H1 (cell line): ENCODE data around the gene SLC26A9. TPM values are rescaled to one million over a fixed set of nuclear protein-coding genes. Genes with fewer than 3 reads are reported as not detected.

Experiments used
- CTCF ChIA-PET: fragments of 300-600 bp; sonication (Branson Sonifier 250); formaldehyde crosslinking; loops from one replicate; lab custom pipeline; 2021; ENCODE audit not compliant: partially characterized antibody; lab: Charles Lee
- POLR2A ChIA-PET: fragments of 300-600 bp; sonication (Branson Sonifier 250); formaldehyde crosslinking; loops from one replicate; lab custom pipeline; 2021; ENCODE audit warnings: inconsistent platforms; ENCODE audit not compliant: partially characterized antibody; lab: Charles Lee
- DNase-seq, 2 experiments: peaks; one replicate each; pipeline versions ENCODE4 v3.0.0 to v3.0.0-alpha.2; 2010 to 2022; ENCODE audit warnings: low spot score in 2 of 2, low read depth in 1 of 2, mixed read lengths in 1 of 2
- FAIRE-seq: peaks from 2 replicates; lab custom pipeline; 2011; peaks lifted over from hg19 to GRCh38; lab: Jason Lieb, UNC
- H2AFZ ChIP-seq: 2 replicates; pipeline ENCODE4 v1.8.1; 2012; ENCODE audit warnings: low read length, inconsistent platforms
- H2AK5ac ChIP-seq: 2 replicates; pipeline ENCODE4 v1.6.1; 2013; ENCODE audit warnings: low read depth, low read length
- H2BK120ac ChIP-seq: replicated peaks from 2 replicates; pipeline ENCODE3; 2013; ENCODE audit warnings: low read depth, low read length, inconsistent platforms
- H2BK12ac ChIP-seq: 2 replicates; pipeline ENCODE4 v1.6.1; 2013; ENCODE audit warnings: low read depth, low read length
- H2BK15ac ChIP-seq: 2 replicates; pipeline ENCODE4 v1.6.1; 2013; ENCODE audit warnings: low read length
- H2BK20ac ChIP-seq: 2 replicates; pipeline ENCODE4 v1.6.1; 2013; ENCODE audit warnings: low read length
- H2BK5ac ChIP-seq: 2 replicates; pipeline ENCODE4 v1.6.1; 2013; ENCODE audit warnings: low read depth, low read length
- H3K14ac ChIP-seq: 2 replicates; pipeline ENCODE4 v1.6.1; 2013; ENCODE audit warnings: inconsistent platforms; ENCODE audit not compliant: insufficient read length
- H3K18ac ChIP-seq: 2 replicates; pipeline ENCODE4 v1.6.1; 2013; ENCODE audit warnings: low read length; ENCODE audit errors: extremely low read depth
- H3K23ac ChIP-seq: 2 replicates; pipeline ENCODE4 v1.6.1; 2013; ENCODE audit warnings: inconsistent platforms; ENCODE audit not compliant: insufficient read length
- H3K23me2 ChIP-seq: 2 replicates; pipeline ENCODE4 v1.6.1; 2013; ENCODE audit warnings: low read depth, low read length
- H3K27ac ChIP-seq: 2 replicates; pipeline ENCODE4 v1.6.1; 2011; ENCODE audit warnings: low read depth, low read length, inconsistent platforms
- H3K27me3 ChIP-seq, 4 experiments: replicated peaks in 1 of 4; 1 replicate in 1 of 4; 2 replicates in 3 of 4; pipeline versions ENCODE4 v1.6.1 to v1.8.1; 2011 to 2013; ENCODE audit warnings: low read length in 3 of 4, mild to moderate bottlenecking in 3 of 4, inconsistent platforms in 2 of 4, mixed read lengths in 2 of 4, moderate library complexity in 1 of 4; ENCODE audit not compliant: control insufficient read depth in 3 of 4, insufficient read depth in 3 of 4; ENCODE audit errors: extremely low read depth in 1 of 4
- H3K36me3 ChIP-seq, 4 experiments: 2 replicates each; pipeline versions ENCODE4 v1.6.1 to v1.8.1; 2011 to 2013; ENCODE audit warnings: mild to moderate bottlenecking in 4 of 4, low read length in 3 of 4, moderate library complexity in 2 of 4, control low read depth in 1 of 4, inconsistent platforms in 1 of 4; ENCODE audit not compliant: insufficient read depth in 4 of 4, control insufficient read depth in 2 of 4
- H3K4ac ChIP-seq: replicated peaks from 2 replicates; pipeline ENCODE3; 2013; ENCODE audit warnings: low read length, low read depth, mixed read lengths, inconsistent platforms; ENCODE audit not compliant: insufficient read length
- H3K4me1 ChIP-seq, 4 experiments: replicated peaks in 1 of 4; 1 replicate in 1 of 4; 2 replicates in 3 of 4; pipeline versions ENCODE4 v1.6.1 to v1.8.1; 2011 to 2013; ENCODE audit warnings: low read length in 3 of 4, inconsistent platforms in 2 of 4, mixed read lengths in 1 of 4; ENCODE audit not compliant: insufficient read depth in 4 of 4, control insufficient read depth in 3 of 4
- H3K4me2 ChIP-seq, 2 experiments: 2 replicates each; pipeline versions ENCODE4 v1.6.1 to v1.8.1; 2011 to 2013; ENCODE audit warnings: low read depth in 2 of 2, low read length in 2 of 2, control low read depth in 1 of 2, inconsistent platforms in 1 of 2, mild to moderate bottlenecking in 1 of 2; ENCODE audit not compliant: insufficient read depth in 1 of 2
- H3K4me3 ChIP-seq, 4 experiments: fragments of 200-600, 300-600 bp in 1 of 4; sonication (generic), shearing (Covaris generic), sonication (Bioruptor Twin) in 1 of 4; 2 replicates each; pipeline versions ENCODE4 v1.5.1 to v1.8.1; 2011 to 2016; ENCODE audit warnings: low read length in 4 of 4, low read depth in 3 of 4, control low read depth in 2 of 4, inconsistent platforms in 2 of 4, mild to moderate bottlenecking in 2 of 4, mixed read lengths in 1 of 4, moderate library complexity in 1 of 4; ENCODE audit not compliant: insufficient read depth in 2 of 4; ENCODE audit errors: extremely low read depth in 1 of 4
- H3K56ac ChIP-seq: replicated peaks from 2 replicates; pipeline ENCODE3; 2013; ENCODE audit warnings: low read depth, mild to moderate bottlenecking, mixed read lengths, low read length, inconsistent platforms; ENCODE audit not compliant: insufficient read length
- H3K79me1 ChIP-seq: 2 replicates; pipeline ENCODE4 v1.6.1; 2013; ENCODE audit warnings: low read depth, low read length, control low read depth
- H3K79me2 ChIP-seq, 2 experiments: 2 replicates each; pipeline versions ENCODE4 v1.6.1 to v1.8.1; 2012 to 2013; ENCODE audit warnings: low read length in 2 of 2, mild to moderate bottlenecking in 2 of 2, inconsistent platforms in 1 of 2; ENCODE audit not compliant: insufficient read depth in 2 of 2, control insufficient read depth in 1 of 2
- H3K9ac ChIP-seq, 4 experiments: replicated peaks in 1 of 4; 1 replicate in 1 of 4; 2 replicates in 3 of 4; pipeline versions ENCODE4 v1.6.1 to v1.8.1; 2011 to 2013; ENCODE audit warnings: low read depth in 3 of 4, low read length in 3 of 4, control low read depth in 2 of 4, mild to moderate bottlenecking in 2 of 4, moderate library complexity in 2 of 4, inconsistent platforms in 1 of 4; ENCODE audit errors: extremely low read depth in 1 of 4
- H3K9me3 ChIP-seq, 2 experiments: 2 replicates each; pipeline versions ENCODE4 v1.6.1 to v1.8.1; 2012 to 2013; ENCODE audit warnings: mild to moderate bottlenecking in 2 of 2, moderate library complexity in 2 of 2, control low read depth in 1 of 2, inconsistent platforms in 1 of 2, low read depth in 1 of 2, low read length in 1 of 2, mixed read lengths in 1 of 2; ENCODE audit not compliant: insufficient read depth in 2 of 2
- H4K20me1 ChIP-seq, 2 experiments: replicated peaks in 1 of 2; 2 replicates each; pipeline versions ENCODE3 to v1.8.1; 2011 to 2013; ENCODE audit warnings: inconsistent platforms in 2 of 2, low read length in 2 of 2, mild to moderate bottlenecking in 1 of 2; ENCODE audit not compliant: insufficient read depth in 2 of 2, control insufficient read depth in 1 of 2
- H4K5ac ChIP-seq: 2 replicates; pipeline ENCODE4 v1.6.1; 2013; ENCODE audit warnings: low read length, low read depth, mixed read lengths, inconsistent platforms; ENCODE audit not compliant: insufficient read length
- H4K8ac ChIP-seq: 2 replicates; pipeline ENCODE4 v1.8.0; 2013; ENCODE audit warnings: mild to moderate bottlenecking, moderate library complexity, low read length, inconsistent platforms; ENCODE audit not compliant: insufficient read depth; ENCODE audit errors: extremely low read depth
- H4K91ac ChIP-seq: replicated peaks from 2 replicates; pipeline ENCODE3; 2013; ENCODE audit warnings: low read length, mixed read lengths, inconsistent platforms; ENCODE audit not compliant: insufficient read length
- EZH2 ChIP-seq: fragments of 200-600 bp; sonication (generic); IDR thresholded peaks from 2 replicates; pipeline ENCODE4 v1.7.1; 2012; ENCODE audit warnings: low read depth, mild to moderate bottlenecking, moderate library complexity, low read length, inconsistent platforms; ENCODE audit not compliant: severe bottlenecking
- HDAC2 ChIP-seq, 2 experiments: fragments of 300-600 bp in 1 of 2; sonication (generic) in 1 of 2; IDR thresholded peaks; 2 replicates each; pipeline ENCODE4 v1.6.1; 2011 to 2012; ENCODE audit warnings: low read depth in 2 of 2, low read length in 2 of 2, mild to moderate bottlenecking in 2 of 2, moderate library complexity in 2 of 2, borderline replicate concordance in 1 of 2, inconsistent platforms in 1 of 2
- NRF1 ChIP-seq: IDR thresholded peaks from 2 replicates; pipeline ENCODE4 v1.6.1; 2011; ENCODE audit warnings: mild to moderate bottlenecking, low read depth, low read length, improper control_type of control experiment
- RAD21 ChIP-seq, 2 experiments: IDR thresholded peaks in 1 of 2; conservative IDR thresholded peaks in 1 of 2; 2 replicates each; pipeline ENCODE4 v1.6.1; 2011; ENCODE audit warnings: low read depth in 2 of 2, low read length in 2 of 2, improper control_type of control experiment in 1 of 2, inconsistent platforms in 1 of 2, mild to moderate bottlenecking in 1 of 2, moderate library complexity in 1 of 2
- RNF2 ChIP-seq: fragments of 200-900, 300-1000 bp; sonication (generic); IDR thresholded peaks from 2 replicates; pipeline ENCODE4 v1.7.1; 2016; ENCODE audit warnings: borderline replicate concordance, low read depth, mild to moderate bottlenecking, antibody characterized with exemption, low read length; ENCODE audit not compliant: poor library complexity, severe bottlenecking; ENCODE audit errors: missing control alignments
- SAP30 ChIP-seq: fragments of 300-600 bp; sonication (generic); IDR thresholded peaks from 2 replicates; pipeline ENCODE4 v1.7.1; 2012; ENCODE audit warnings: low read length, moderate library complexity, mild to moderate bottlenecking, inconsistent platforms; ENCODE audit not compliant: insufficient read depth, insufficient replicate concordance
- SRF ChIP-seq: IDR thresholded peaks from 2 replicates; pipeline ENCODE4 v1.6.1; 2011; ENCODE audit warnings: mild to moderate bottlenecking, low read depth, low read length, moderate library complexity
- SUZ12 ChIP-seq: fragments of 200-600 bp; sonication (generic); IDR thresholded peaks from 2 replicates; pipeline ENCODE4 v1.6.1; 2012; ENCODE audit warnings: mild to moderate bottlenecking, inconsistent platforms, low read length, moderate library complexity, mixed read lengths
- TAF7 ChIP-seq: optimal IDR thresholded peaks from 2 replicates; pipeline ENCODE3; 2011; ENCODE audit warnings: low read depth, mild to moderate bottlenecking, inconsistent platforms, low read length, moderate library complexity, borderline replicate concordance
- TCF12 ChIP-seq: IDR thresholded peaks from 2 replicates; pipeline ENCODE4 v1.6.1; 2011; ENCODE audit warnings: low read depth, mild to moderate bottlenecking, low read length
- WGBS, 2 experiments: shearing (Covaris generic) in 1 of 2; methylation state at CpG; one replicate each; pipeline versions ENCODE4 v1.1.6 to v1.1.7; 2013 to 2015; ENCODE audit warnings: low lambda C conversion rate in 2 of 2, mixed read lengths in 2 of 2, inconsistent platforms in 1 of 2, low coverage in 1 of 2, missing lambda C conversion rate in 1 of 2; ENCODE audit not compliant: insufficient replicate concordance in 2 of 2, insufficient coverage in 1 of 2, insufficient read length in 1 of 2; ENCODE audit errors: extremely low coverage in 1 of 2, missing lambda C conversion rate in 1 of 2; 5-methylcytosine and 5-hydroxymethylcytosine counted together
- polyA plus RNA-seq, 7 experiments: library from polyadenylated mRNA; depleted of rRNA in 3 of 7; stranded (reverse) in 5 of 7; unstranded in 2 of 7; fragments of >200 nt in 5 of 7; fragments of 200-250 nt in 2 of 7; gene quantifications; 1 replicate in 5 of 7; 2 replicates in 1 of 7; 4 replicates in 1 of 7; pipeline versions ENCODE4 v1.2.1 to v1.2.3, GENCODE V29; 2011 to 2013; ENCODE audit warnings: missing spikeins in 2 of 7, mixed read lengths in 2 of 7
- total RNA-seq: library from RNA; stranded (reverse); fragmentation: NEBNext Ultra II Directional; extraction: Animal tissue kit (Norgen Biotek cat#: 25700); gene quantifications from 2 replicates; pipeline ENCODE4 v1.2.1, GENCODE V29; 2021

The SLC26A9 gene
- total and polyA plus RNA-seq, 2 of the 8 experiments (the other 6 are each of a cell fraction or from before 2014, with no cell fraction given): not detected

- Histone ChIP-seq H2BK120ac (no peak overlapping the region), H3K36me3 (no peaks in the 10 kb centered on the region), H3K56ac (no peak overlapping the region), H3K23me2 (no peaks in the 10 kb centered on the region), H2BK20ac (no peak overlapping the region), H2BK5ac (no peak overlapping the region), H2BK15ac (no peak overlapping the region), H3K79me1 (no peaks in the 10 kb centered on the region), H3K4ac (no peak overlapping the region), H3K27ac (no peak overlapping the region), H3K79me2 (no peaks in the 10 kb centered on the region), H3K14ac (no peak overlapping the region), H3K23ac (no peak overlapping the region), H4K8ac (no peak overlapping the region), H2BK12ac (no peak overlapping the region), H3K18ac (no peak overlapping the region), H3K4me3 (no peak overlapping the region), H3K4me1 (peaks cover 3 to 15% (median 11%) of the 10 kb centered on the region in 4 experiments), H2AFZ (no peak overlapping the region), H2AK5ac (no peak overlapping the region), H4K91ac (no peak overlapping the region), H3K27me3 (no peaks in the 10 kb centered on the region), H3K9me3 (no peaks in the 10 kb centered on the region)
- FAIRE-seq (no peak), DNase-seq (no peak)
- WGBS, 2 experiments: 88% methylated on average over 4 of the region's 4 CpGs; no CpG with 5 or more reads in 1 of the 2 experiments
- POLR2A ChIA-PET: no interaction called here
- CTCF ChIA-PET: interaction anchor here (1.2 to 11.0 kb wide), 5 partner anchors 9 to 33 kb away, joined by 3 to 110 read pairs (median 11); no protein-coding TSS in a partner anchor
- TF ChIP-seq TAF7: no peak
- no peak for TF ChIP-seq NRF1
- TF ChIP-seq SAP30: no peak
- no peak for TF ChIP-seq HDAC2 (IDR thresholded peaks at IDR 0.05; ENCODE audit: borderline replicate concordance in 1 of 2, low read depth in 2 of 2, low read length in 2 of 2)
- no peak for TF ChIP-seq EZH2
- TF ChIP-seq SUZ12: no peak
- TF ChIP-seq SRF: no peak
- TF ChIP-seq RNF2: no peak
- no peak for TF ChIP-seq TCF12
- TF ChIP-seq RAD21 (IDR thresholded peaks at IDR 0.05 in 1 of 2, conservative IDR thresholded peaks at IDR 0.05 in 1 of 2; ENCODE audit: low read depth in 2 of 2, low read length in 2 of 2): no peak
- TF ChIP-seq, all 59 proteins: peak for 0
- H4K20me1 ChIP-seq: no peaks in the 10 kb centered on the region
- no peak overlapping the region for H4K5ac ChIP-seq
- H3K9ac ChIP-seq: no peak overlapping the region
- no peak overlapping the region for H3K4me2 ChIP-seq
These were observed 1.3 kb upstream of the SLC26A9 start for GRCh38 chr1:205944525-205944924.
